SK-N-SH (cell line): Measurements from ENCODE around the gene OXSR1.

Experiments
- CTCF ChIP-seq: fragments of 200-600 bp; sonication (generic); IDR thresholded peaks from 2 replicates; pipeline ENCODE4 v1.6.1; 2017; ENCODE audit warnings: antibody characterized with exemption, mild to moderate bottlenecking, moderate library complexity
- EP300 ChIP-seq, 2 experiments: IDR thresholded peaks; 2 replicates each; pipeline versions ENCODE4 v1.4.0 to v1.6.1; 2012; ENCODE audit warnings: borderline replicate concordance in 1 of 2, low read depth in 1 of 2, low read length in 1 of 2
- MXI1 ChIP-seq: IDR thresholded peaks from 2 replicates; pipeline ENCODE4 v1.6.1; 2012; ENCODE audit warnings: mild to moderate bottlenecking, low read depth, low read length, improper control_type of control experiment

- TF ChIP-seq CTCF (no peak), EP300 (IDR thresholded peaks at IDR 0.05; ENCODE audit: borderline replicate concordance in 1 of 2, low read depth in 1 of 2, low read length in 1 of 2) (no peak), MXI1 (no peak)
Observed at GRCh38 chr3:38115645-38116427, 49.5 kb upstream of the OXSR1 start.
